HepG2 (cell line): Measurements from ENCODE around the gene RNF25. TPM values are rescaled to one million over a fixed set of nuclear protein-coding genes. Genes with fewer than 3 reads are reported as not detected.

Source experiments
- DRAP1 ChIP-seq: IDR thresholded peaks from 2 replicates; pipeline ENCODE4 v1.6.1; 2016; ENCODE audit warnings: missing genetic modification reagents, missing compliant biosample characterization
- FOXO4 ChIP-seq: sonication (generic); formaldehyde crosslinking; conservative IDR thresholded peaks from 2 replicates; pipeline ENCODE4 v1.8.1; 2023; ENCODE audit warnings: missing genetic modification reagents
- HOXA7 ChIP-seq: sonication (generic); formaldehyde crosslinking; IDR thresholded peaks from 2 replicates; pipeline ENCODE4 v1.8.1; 2022; ENCODE audit warnings: mild to moderate bottlenecking, missing genetic modification reagents, moderate library complexity
- KLF11 ChIP-seq: IDR thresholded peaks from 2 replicates; pipeline ENCODE4 v1.6.1; 2016; ENCODE audit warnings: missing compliant biosample characterization
- KLF13 ChIP-seq: sonication (generic); formaldehyde crosslinking; IDR thresholded peaks from 2 replicates; pipeline ENCODE4 v1.4.0; 2020; ENCODE audit warnings: mild to moderate bottlenecking, missing genetic modification reagents
- KMT2A ChIP-seq: sonication (generic); formaldehyde crosslinking; IDR thresholded peaks from 2 replicates; pipeline ENCODE4 v1.4.0; 2020; ENCODE audit warnings: missing genetic modification reagents
- MIER3 ChIP-seq: IDR thresholded peaks from 2 replicates; pipeline ENCODE4 v1.6.1; 2016; ENCODE audit warnings: missing compliant biosample characterization, borderline replicate concordance
- MYC ChIP-seq: sonication (generic); formaldehyde crosslinking; IDR thresholded peaks from 2 replicates; pipeline ENCODE4 v1.9.0; 2021; ENCODE audit warnings: missing genetic modification reagents, borderline replicate concordance
- NFE2L1 ChIP-seq: sonication (generic); formaldehyde crosslinking; IDR thresholded peaks from 2 replicates; pipeline ENCODE4 v1.4.0; 2020; ENCODE audit warnings: missing genetic modification reagents, mild to moderate bottlenecking, borderline replicate concordance
- SMAD9 ChIP-seq: sonication (generic); formaldehyde crosslinking; IDR thresholded peaks from 2 replicates; pipeline ENCODE4 v1.5.1; 2020; ENCODE audit warnings: mild to moderate bottlenecking, missing genetic modification reagents
- ZFP36L1 ChIP-seq: sonication (generic); formaldehyde crosslinking; IDR thresholded peaks from 2 replicates; pipeline ENCODE4 v1.8.0; 2022; ENCODE audit warnings: mild to moderate bottlenecking, missing genetic modification reagents, moderate library complexity
- ZFP41 ChIP-seq: sonication (generic); formaldehyde crosslinking; IDR thresholded peaks from 2 replicates; pipeline ENCODE4 v1.4.0; 2020; ENCODE audit warnings: mild to moderate bottlenecking, missing genetic modification reagents, borderline replicate concordance
- ZNF616 ChIP-seq: sonication (generic); formaldehyde crosslinking; IDR thresholded peaks from 2 replicates; pipeline ENCODE4 v1.5.0; 2020; ENCODE audit warnings: low read depth, mild to moderate bottlenecking, missing genetic modification reagents
- ZNF660 ChIP-seq: sonication (generic); formaldehyde crosslinking; IDR thresholded peaks from 2 replicates; pipeline ENCODE4 v1.5.1; 2020; ENCODE audit warnings: mild to moderate bottlenecking, low read depth, missing genetic modification reagents, borderline replicate concordance
- ZNF670 ChIP-seq: sonication (generic); formaldehyde crosslinking; IDR thresholded peaks from 2 replicates; pipeline ENCODE4 v1.8.0; 2022; ENCODE audit warnings: mild to moderate bottlenecking, missing genetic modification reagents, borderline replicate concordance
- ZNF850 ChIP-seq: sonication (generic); formaldehyde crosslinking; conservative IDR thresholded peaks from 2 replicates; pipeline ENCODE4 v1.9.0; 2021; ENCODE audit warnings: mild to moderate bottlenecking, missing genetic modification reagents
- ZNF878 ChIP-seq: sonication (generic); formaldehyde crosslinking; IDR thresholded peaks from 2 replicates; pipeline ENCODE4 v1.8.1; 2023; ENCODE audit warnings: mild to moderate bottlenecking, missing genetic modification reagents, moderate library complexity
- ZSCAN12 ChIP-seq: sonication (generic); formaldehyde crosslinking; IDR thresholded peaks from 2 replicates; pipeline ENCODE4 v1.9.0; 2021; ENCODE audit warnings: mild to moderate bottlenecking, missing genetic modification reagents
- polyA plus RNA-seq, 8 experiments: library from polyadenylated mRNA; depleted of rRNA in 3 of 8; stranded (reverse) in 7 of 8; unstranded in 1 of 8; fragments of >200 nt; fragmentation: Illumina TruSeq in 4 of 8; extraction: Trizol in 4 of 8; gene quantifications; 2 replicates each; pipeline versions ENCODE4 v1.2.1 to v1.2.3, GENCODE V29; 2011 to 2016; ENCODE audit warnings: low read depth in 4 of 8, missing spikeins in 1 of 8, mixed read lengths in 1 of 8; ENCODE audit not compliant: insufficient read depth in 1 of 8
- total RNA-seq, 5 experiments: library from RNA; depleted of rRNA; stranded (reverse); fragments of >200 nt; fragmentation: Illumina TruSeq; extraction: Trizol; gene quantifications; 2 replicates each; pipeline ENCODE4 v1.2.3, GENCODE V29; 2016; ENCODE audit warnings: low read depth in 1 of 5
- TF ChIP-seq, protein P1 (sequence below): sonication (generic); formaldehyde crosslinking; IDR thresholded peaks from 2 replicates; pipeline ENCODE4 v1.5.0; 2020; ENCODE audit warnings: missing genetic modification reagents, mild to moderate bottlenecking, borderline replicate concordance
- TF ChIP-seq, protein P2 (sequence below): IDR thresholded peaks from 2 replicates; pipeline ENCODE4 v1.6.1; 2016; ENCODE audit warnings: low read depth, borderline replicate concordance

The RNF25 gene
- total and polyA plus RNA-seq, 2 of the 13 experiments (the other 11 are each of a cell fraction or from before 2014, with no cell fraction given), result 37.0 to 87.6 TPM

GRCh38 chr2:218659258-218659987 is 12.4 kb downstream of the RNF25 start, which contains the start of the genes BCS1L and ZNF142 (continued):
- no peak for TF ChIP-seq KLF13 (CRISPR knock-in tag)
- no peak for TF ChIP-seq ZNF670 (CRISPR knock-in tag)
- no peak for TF ChIP-seq ZNF616 (CRISPR knock-in tag)
- TF ChIP-seq ZNF660 (CRISPR knock-in tag), result no peak; the same call in 1 of the 2 replicates
- no peak; the same call in 1 of the 2 replicates for TF ChIP-seq ZNF878 (CRISPR knock-in tag)
- TF ChIP-seq HOXA7 (CRISPR knock-in tag), result no peak
- peak; percentile 86 for TF ChIP-seq DRAP1 (CRISPR knock-in tag)
- no peak for TF ChIP-seq ZNF850 (CRISPR knock-in tag)
- TF ChIP-seq, protein P1, sequence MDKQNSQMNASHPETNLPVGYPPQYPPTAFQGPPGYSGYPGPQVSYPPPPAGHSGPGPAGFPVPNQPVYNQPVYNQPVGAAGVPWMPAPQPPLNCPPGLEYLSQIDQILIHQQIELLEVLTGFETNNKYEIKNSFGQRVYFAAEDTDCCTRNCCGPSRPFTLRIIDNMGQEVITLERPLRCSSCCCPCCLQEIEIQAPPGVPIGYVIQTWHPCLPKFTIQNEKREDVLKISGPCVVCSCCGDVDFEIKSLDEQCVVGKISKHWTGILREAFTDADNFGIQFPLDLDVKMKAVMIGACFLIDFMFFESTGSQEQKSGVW, result no peak
- TF ChIP-seq ZFP41, result no peak
- peak; percentile 97 for TF ChIP-seq MYC
- TF ChIP-seq, protein P2, sequence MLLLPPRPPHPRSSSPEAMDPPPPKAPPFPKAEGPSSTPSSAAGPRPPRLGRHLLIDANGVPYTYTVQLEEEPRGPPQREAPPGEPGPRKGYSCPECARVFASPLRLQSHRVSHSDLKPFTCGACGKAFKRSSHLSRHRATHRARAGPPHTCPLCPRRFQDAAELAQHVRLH, result no peak
- TF ChIP-seq ZFP36L1 (CRISPR knock-in tag), result no peak; the same call in 1 of the 2 replicates
- TF ChIP-seq KLF11 (CRISPR knock-in tag), result no peak
- no peak for TF ChIP-seq FOXO4 (CRISPR knock-in tag)
- no peak for TF ChIP-seq SMAD9 (CRISPR knock-in tag)
- TF ChIP-seq NFE2L1 (CRISPR knock-in tag), result no peak
- 0 out of 2 replicates have a peak, but pooled peaks have one; percentile 36 for TF ChIP-seq ZSCAN12 (CRISPR knock-in tag)
- peak; percentile 54; the same call in 1 of the 2 replicates for TF ChIP-seq MIER3
- TF ChIP-seq KMT2A (CRISPR knock-in tag), result peak; percentile 84; the same call in 1 of the 2 replicates
